ENCODE data around the gene AVL9. TPM values are rescaled to one million over a fixed set of nuclear protein-coding genes. Genes with fewer than 3 reads are reported as not detected.

AVL9 gene
- total RNA-seq, 1 donor from 2014 or later: 21.2 TPM

DNA sequence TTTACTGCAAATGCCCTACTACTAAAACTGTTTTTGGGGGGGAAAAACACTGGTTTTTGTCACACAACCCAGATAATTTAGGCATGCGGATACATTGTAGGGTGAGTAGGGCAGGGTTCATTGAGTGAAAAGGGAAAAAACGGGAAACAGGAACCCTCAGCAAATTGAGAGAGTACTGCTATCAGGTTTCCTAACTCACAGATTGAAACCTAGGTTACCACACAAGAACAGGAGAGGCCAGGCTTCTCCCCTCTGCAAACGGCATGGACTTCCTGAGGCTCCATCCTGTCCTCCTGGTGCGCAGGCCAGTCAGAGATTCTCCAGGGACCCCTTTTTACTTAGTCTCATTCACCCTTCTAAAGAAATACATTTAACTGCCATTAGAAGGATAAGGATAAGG lies 30.6 kb downstream of the AVL9 start:
- no peak overlapping the region for H3K27ac Mint-ChIP-seq (ENCODE audit: unreplicated experiment)
- no peak for DNase-seq (ENCODE audit: extremely low spot score, unreplicated experiment)
- peaks cover 7% of the 10 kb centered on the region for H3K9me3 Mint-ChIP-seq (ENCODE audit: unreplicated experiment)
- H3K4me3 Mint-ChIP-seq (ENCODE audit: unreplicated experiment): no peak overlapping the region
- H3K4me1 Mint-ChIP-seq (ENCODE audit: unreplicated experiment): no peaks in the 10 kb centered on the region
- no peaks in the 10 kb centered on the region for H3K27me3 Mint-ChIP-seq (ENCODE audit: unreplicated experiment)
- TF ChIP-seq, protein P1, sequence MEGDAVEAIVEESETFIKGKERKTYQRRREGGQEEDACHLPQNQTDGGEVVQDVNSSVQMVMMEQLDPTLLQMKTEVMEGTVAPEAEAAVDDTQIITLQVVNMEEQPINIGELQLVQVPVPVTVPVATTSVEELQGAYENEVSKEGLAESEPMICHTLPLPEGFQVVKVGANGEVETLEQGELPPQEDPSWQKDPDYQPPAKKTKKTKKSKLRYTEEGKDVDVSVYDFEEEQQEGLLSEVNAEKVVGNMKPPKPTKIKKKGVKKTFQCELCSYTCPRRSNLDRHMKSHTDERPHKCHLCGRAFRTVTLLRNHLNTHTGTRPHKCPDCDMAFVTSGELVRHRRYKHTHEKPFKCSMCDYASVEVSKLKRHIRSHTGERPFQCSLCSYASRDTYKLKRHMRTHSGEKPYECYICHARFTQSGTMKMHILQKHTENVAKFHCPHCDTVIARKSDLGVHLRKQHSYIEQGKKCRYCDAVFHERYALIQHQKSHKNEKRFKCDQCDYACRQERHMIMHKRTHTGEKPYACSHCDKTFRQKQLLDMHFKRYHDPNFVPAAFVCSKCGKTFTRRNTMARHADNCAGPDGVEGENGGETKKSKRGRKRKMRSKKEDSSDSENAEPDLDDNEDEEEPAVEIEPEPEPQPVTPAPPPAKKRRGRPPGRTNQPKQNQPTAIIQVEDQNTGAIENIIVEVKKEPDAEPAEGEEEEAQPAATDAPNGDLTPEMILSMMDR (IDR thresholded peaks at IDR 0.05): no peak
- peaks cover 13% of the 10 kb centered on the region for H3K36me3 Mint-ChIP-seq (ENCODE audit: unreplicated experiment)

- Mint-ChIP-seq H3K27ac (ENCODE audit: unreplicated experiment) (no peak overlapping the region), H3K4me3 (ENCODE audit: unreplicated experiment) (no peak overlapping the region), H3K36me3 (ENCODE audit: unreplicated experiment) (peaks cover 3% of the 10 kb centered on the region), H3K9me3 (ENCODE audit: unreplicated experiment) (no peaks in the 10 kb centered on the region), H3K27me3 (ENCODE audit: unreplicated experiment) (no peaks in the 10 kb centered on the region), H3K4me1 (ENCODE audit: unreplicated experiment) (peaks cover 8% of the 10 kb centered on the region)
- DNase-seq (ENCODE audit: extremely low spot score, unreplicated experiment): peak; percentile 60
- TF ChIP-seq, protein P1 (IDR thresholded peaks at IDR 0.05): no peak
Measured at GRCh38 chr7:32531402-32531801, 36.1 kb downstream of the AVL9 start.

DNA sequence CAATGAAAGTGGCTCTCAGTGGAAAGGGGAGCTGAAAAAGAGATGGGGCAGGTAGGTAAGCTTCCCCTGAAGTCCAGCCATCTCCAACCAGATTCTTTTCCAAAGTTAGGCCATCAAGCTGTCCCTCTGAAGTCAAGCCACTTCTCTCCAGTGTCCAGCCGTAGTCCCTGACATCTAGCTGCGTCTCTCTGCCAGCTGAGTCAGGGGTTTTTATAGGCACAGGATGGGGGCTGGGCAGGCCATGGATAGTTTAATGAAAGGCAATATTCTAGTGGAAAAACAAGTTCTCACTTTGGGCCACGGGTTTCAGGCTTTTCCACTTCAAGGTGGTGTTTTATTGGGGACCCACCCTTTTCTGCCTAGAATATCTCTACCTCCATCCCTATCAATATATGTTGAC lies 36.8 kb downstream of the AVL9 start:
- Mint-ChIP-seq H3K27me3 (ENCODE audit: unreplicated experiment) (no peaks in the 10 kb centered on the region), H3K4me1 (ENCODE audit: unreplicated experiment) (peaks cover 14% of the 10 kb centered on the region), H3K9me3 (ENCODE audit: unreplicated experiment) (no peaks in the 10 kb centered on the region), H3K4me3 (ENCODE audit: unreplicated experiment) (no peak overlapping the region), H3K36me3 (ENCODE audit: unreplicated experiment) (peaks cover 3% of the 10 kb centered on the region), H3K27ac (ENCODE audit: unreplicated experiment) (no peak overlapping the region)
- TF ChIP-seq, protein P1 (IDR thresholded peaks at IDR 0.05): no peak
- DNase-seq (ENCODE audit: extremely low spot score, unreplicated experiment): peak; percentile 57

DNA sequence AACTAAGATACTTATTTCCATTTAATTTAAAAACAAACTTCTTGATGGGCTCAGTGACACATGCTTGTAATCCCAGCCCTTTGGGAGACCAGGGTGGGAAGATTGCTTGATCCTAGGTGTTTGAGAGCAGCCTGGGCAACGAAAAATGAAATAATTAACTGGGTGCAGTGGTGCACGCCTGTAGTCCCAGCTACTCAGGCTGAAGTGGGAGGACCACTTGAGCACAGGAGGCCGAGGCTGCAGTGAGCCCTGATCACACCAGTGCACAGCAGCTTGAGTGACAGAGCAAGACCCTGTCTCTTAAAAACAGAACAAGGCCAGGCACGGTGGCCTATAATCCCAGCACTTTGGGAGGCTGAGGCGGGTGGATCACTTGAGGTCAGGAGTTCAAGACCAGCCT lies 37.4 kb downstream of the AVL9 start:
- H3K36me3 Mint-ChIP-seq (ENCODE audit: unreplicated experiment): peaks cover 3% of the 10 kb centered on the region
- peaks cover 15% of the 10 kb centered on the region for H3K4me1 Mint-ChIP-seq (ENCODE audit: unreplicated experiment)
- no peak overlapping the region for H3K27ac Mint-ChIP-seq (ENCODE audit: unreplicated experiment)
- DNase-seq (ENCODE audit: extremely low spot score, unreplicated experiment): peak; percentile 38
- no peak overlapping the region for H3K4me3 Mint-ChIP-seq (ENCODE audit: unreplicated experiment)
- no peaks in the 10 kb centered on the region for H3K27me3 Mint-ChIP-seq (ENCODE audit: unreplicated experiment)
- TF ChIP-seq, protein P1 (IDR thresholded peaks at IDR 0.05): no peak
- H3K9me3 Mint-ChIP-seq (ENCODE audit: unreplicated experiment): no peaks in the 10 kb centered on the region

DNA sequence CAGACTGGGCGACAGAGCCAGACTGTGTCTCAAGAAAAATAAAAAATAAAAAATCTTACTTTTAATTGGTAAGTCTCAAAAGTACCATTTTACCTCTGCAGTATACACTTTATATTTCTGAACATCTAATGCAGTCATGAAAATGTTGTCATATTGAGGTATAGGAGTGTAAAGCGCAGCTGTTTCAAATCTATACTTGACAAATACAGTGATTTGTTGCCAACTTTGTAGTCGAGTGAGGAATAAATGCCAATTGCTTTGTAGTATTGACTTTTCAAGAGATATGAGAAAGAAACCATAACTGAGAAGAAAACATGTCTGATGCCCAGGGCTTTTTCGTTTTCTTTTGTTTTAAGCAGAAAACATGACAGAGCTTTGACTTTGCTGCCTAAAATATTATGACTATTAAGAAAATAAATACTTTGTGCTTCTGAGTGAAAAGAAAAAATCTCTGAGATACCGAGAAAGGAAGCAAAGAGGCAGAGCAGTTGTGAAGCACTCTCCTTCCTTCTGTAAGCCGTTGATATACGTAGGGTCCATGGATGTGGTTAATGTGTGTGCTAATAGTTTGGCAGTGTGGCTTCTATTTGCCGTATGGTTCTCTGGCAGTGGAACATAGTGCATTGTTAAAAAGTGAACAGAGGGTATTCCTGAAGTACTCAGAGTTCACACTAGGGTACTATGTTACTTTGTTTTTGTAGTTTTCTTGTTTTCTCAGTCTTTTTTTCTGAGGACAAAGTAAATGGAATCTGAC lies 38.2 kb downstream of the AVL9 start:
- no peak overlapping the region for H3K4me3 Mint-ChIP-seq (ENCODE audit: unreplicated experiment)
- H3K27ac Mint-ChIP-seq (ENCODE audit: unreplicated experiment): no peak overlapping the region
- peaks cover 15% of the 10 kb centered on the region for H3K4me1 Mint-ChIP-seq (ENCODE audit: unreplicated experiment)
- H3K9me3 Mint-ChIP-seq (ENCODE audit: unreplicated experiment): no peaks in the 10 kb centered on the region
- no peaks in the 10 kb centered on the region for H3K36me3 Mint-ChIP-seq (ENCODE audit: unreplicated experiment)
- TF ChIP-seq, protein P1 (IDR thresholded peaks at IDR 0.05): no peak
- no peak for DNase-seq (ENCODE audit: extremely low spot score, unreplicated experiment)
- no peaks in the 10 kb centered on the region for H3K27me3 Mint-ChIP-seq (ENCODE audit: unreplicated experiment)
